SK-N-SH (cell line): ENCODE results near the gene GGA2. TPM values are rescaled to one million over a fixed set of nuclear protein-coding genes. Genes with fewer than 3 reads are reported as not detected.

Experiments used
- CTCF ChIA-PET: fragments of 300-600, 350-600 bp; formaldehyde crosslinking; extraction: SDS; loops from one replicate; lab custom pipeline; 2021; lab: Yijun Ruan, JAX
- POLR2A ChIA-PET: fragments of 350-600 bp; sonication (Branson Sonifier 250); formaldehyde crosslinking; extraction: SDS; loops from one replicate; lab custom pipeline; 2020; ENCODE audit warnings: antibody characterized with exemption, inconsistent platforms; lab: Yijun Ruan, JAX
- DNase-seq: peaks from one replicate; pipeline ENCODE4 v3.0.0; 2012
- H2AFZ ChIP-seq: fragments of 200-600 bp; sonication (generic); 2 replicates; pipeline ENCODE4 v1.8.1; 2016; ENCODE audit warnings: antibody characterized with exemption, mild to moderate bottlenecking, low read depth
- H3F3A ChIP-seq: fragments of 200-600 bp; sonication (generic); replicated peaks from 2 replicates; pipeline ENCODE3; 2016; ENCODE audit warnings: antibody characterized with exemption, mild to moderate bottlenecking; ENCODE audit not compliant: insufficient read depth
- H3K27ac ChIP-seq, 2 experiments: fragments of 200-500 bp in 1 of 2; fragments of 200-600 bp in 1 of 2; sonication (Bioruptor generic) in 1 of 2; sonication (generic), shearing (Covaris generic) in 1 of 2; 2 replicates each; pipeline versions ENCODE4 v1.5.1 to v1.6.1; 2014 to 2016; ENCODE audit warnings: low read depth in 2 of 2, inconsistent platforms in 1 of 2, low read length in 1 of 2, mild to moderate bottlenecking in 1 of 2, mixed read lengths in 1 of 2
- H3K27me3 ChIP-seq: fragments of 200-600 bp; sonication (generic), shearing (Covaris generic); 2 replicates; pipeline ENCODE4 v1.6.1; 2016; ENCODE audit warnings: mixed run types; ENCODE audit not compliant: insufficient read depth
- H3K36me3 ChIP-seq, 2 experiments: fragments of 200-500 bp in 1 of 2; fragments of 200-600 bp in 1 of 2; sonication (Bioruptor generic) in 1 of 2; sonication (generic) in 1 of 2; replicated peaks in 1 of 2; 2 replicates each; pipeline versions ENCODE3 to v1.5.1; 2014 to 2016; ENCODE audit warnings: low read length in 1 of 2, mild to moderate bottlenecking in 1 of 2; ENCODE audit not compliant: insufficient read depth in 2 of 2, control insufficient read depth in 1 of 2
- H3K4me1 ChIP-seq, 2 experiments: fragments of 200-500 bp in 1 of 2; fragments of 200-600 bp in 1 of 2; sonication (Bioruptor generic) in 1 of 2; sonication (generic), shearing (Covaris generic) in 1 of 2; 2 replicates each; pipeline versions ENCODE4 v1.5.1 to v1.6.1; 2014 to 2016; ENCODE audit warnings: low read depth in 1 of 2, low read length in 1 of 2, mixed run types in 1 of 2; ENCODE audit not compliant: insufficient read depth in 2 of 2, control insufficient read depth in 1 of 2
- H3K4me2 ChIP-seq: fragments of 200-600 bp; sonication (generic), shearing (Covaris generic); 2 replicates; pipeline ENCODE4 v1.6.1; 2017; ENCODE audit warnings: mixed run types
- H3K4me3 ChIP-seq, 2 experiments: fragments of 200-500 bp in 1 of 2; fragments of 200-600 bp in 1 of 2; sonication (Bioruptor generic) in 1 of 2; sonication (generic), shearing (Covaris generic) in 1 of 2; 2 replicates each; pipeline versions ENCODE4 v1.5.1 to v1.8.1; 2014 to 2016; ENCODE audit warnings: low read depth in 2 of 2, inconsistent platforms in 1 of 2, low read length in 1 of 2, mild to moderate bottlenecking in 1 of 2, mixed read lengths in 1 of 2, moderate library complexity in 1 of 2
- H3K79me2 ChIP-seq: fragments of 200-600 bp; sonication (generic); 2 replicates; pipeline ENCODE4 v1.8.1; 2017; ENCODE audit warnings: mild to moderate bottlenecking; ENCODE audit not compliant: insufficient read depth
- H3K9ac ChIP-seq: fragments of 200-600 bp; sonication (generic); 2 replicates; pipeline ENCODE4 v1.6.1; 2017; ENCODE audit warnings: mixed run types
- H3K9me2 ChIP-seq: fragments of 200-600 bp; sonication (generic); 2 replicates; pipeline ENCODE4 v1.6.1; 2017; ENCODE audit warnings: mixed run types
- H3K9me3 ChIP-seq: fragments of 200-600 bp; sonication (generic); 2 replicates; pipeline ENCODE4 v1.6.1; 2017; ENCODE audit warnings: mixed run types, mild to moderate bottlenecking, moderate library complexity
- H4K20me1 ChIP-seq: fragments of 200-600 bp; sonication (generic); 2 replicates; pipeline ENCODE4 v1.6.1; 2017; ENCODE audit warnings: mild to moderate bottlenecking, mixed run types; ENCODE audit not compliant: insufficient read depth
- EP300 ChIP-seq, 2 experiments: IDR thresholded peaks; 2 replicates each; pipeline versions ENCODE4 v1.4.0 to v1.6.1; 2012; ENCODE audit warnings: borderline replicate concordance in 1 of 2, low read depth in 1 of 2, low read length in 1 of 2
- MEF2A ChIP-seq: IDR thresholded peaks from 2 replicates; pipeline ENCODE4 v1.4.0; 2012; ENCODE audit warnings: low read depth, borderline replicate concordance
- NFIC ChIP-seq: IDR thresholded peaks from 2 replicates; pipeline ENCODE4 v1.4.0; 2012; ENCODE audit warnings: borderline replicate concordance
- NRF1 ChIP-seq: IDR thresholded peaks from 2 replicates; pipeline ENCODE4 v1.6.1; 2012; ENCODE audit warnings: low read depth, mild to moderate bottlenecking, low read length
- PBX3 ChIP-seq: IDR thresholded peaks from 2 replicates; pipeline ENCODE4; 2012
- POLR2AphosphoS5 ChIP-seq: IDR thresholded peaks from 2 replicates; pipeline ENCODE4 v1.6.1; 2012; ENCODE audit warnings: low read depth, low read length
- RCOR1 ChIP-seq: fragments of 150-350 bp; IDR thresholded peaks from 2 replicates; pipeline ENCODE4 v1.6.1; 2017; ENCODE audit warnings: antibody characterized with exemption, low read length
- RFX5 ChIP-seq: IDR thresholded peaks from 2 replicates; pipeline ENCODE4 v1.6.1; 2012; ENCODE audit warnings: mild to moderate bottlenecking, improper control_type of control experiment, low read length
- SMC3 ChIP-seq: IDR thresholded peaks from 2 replicates; pipeline ENCODE4 v1.6.1; 2012; ENCODE audit warnings: low read depth, low read length, improper control_type of control experiment
- TCF12 ChIP-seq: IDR thresholded peaks from 2 replicates; pipeline ENCODE4 v1.4.0; 2012
- USF1 ChIP-seq: IDR thresholded peaks from 2 replicates; pipeline ENCODE4 v1.4.0; 2012; ENCODE audit warnings: low read depth, borderline replicate concordance
- ZBTB33 ChIP-seq: IDR thresholded peaks from 2 replicates; pipeline ENCODE4 v1.4.0; 2012; ENCODE audit warnings: low read depth, borderline replicate concordance
- WGBS: methylation state at CpG from one replicate; pipeline ENCODE4 v1.1.6; 2017; ENCODE audit warnings: low lambda C conversion rate; 5-methylcytosine and 5-hydroxymethylcytosine counted together
- polyA plus RNA-seq, 3 experiments: library from polyadenylated mRNA; depleted of rRNA; stranded (reverse); fragments of >200 nt; gene quantifications; 2 replicates each; pipeline ENCODE4 v1.2.3, GENCODE V29; 2012
- TF ChIP-seq, protein P1 (sequence below): fragments of 150-350 bp; IDR thresholded peaks from 2 replicates; pipeline ENCODE4 v1.6.1; 2017; ENCODE audit warnings: antibody characterized with exemption, low read length, low read depth, borderline replicate concordance
- TF ChIP-seq, protein P2 (sequence below): IDR thresholded peaks from 2 replicates; pipeline ENCODE4 v1.4.0; 2012; ENCODE audit warnings: low read depth
- TF ChIP-seq, protein P3 (sequence below): fragments of 150-350 bp; IDR thresholded peaks from 2 replicates; pipeline ENCODE4 v1.6.1; 2016; ENCODE audit warnings: mild to moderate bottlenecking, low read depth, low read length

Gene GGA2
- polyA plus RNA-seq, 1 of the 3 experiments (the other 2 are of a cell fraction), result 23.4 TPM

- no peak for TF ChIP-seq PBX3
- TF ChIP-seq, protein P1, sequence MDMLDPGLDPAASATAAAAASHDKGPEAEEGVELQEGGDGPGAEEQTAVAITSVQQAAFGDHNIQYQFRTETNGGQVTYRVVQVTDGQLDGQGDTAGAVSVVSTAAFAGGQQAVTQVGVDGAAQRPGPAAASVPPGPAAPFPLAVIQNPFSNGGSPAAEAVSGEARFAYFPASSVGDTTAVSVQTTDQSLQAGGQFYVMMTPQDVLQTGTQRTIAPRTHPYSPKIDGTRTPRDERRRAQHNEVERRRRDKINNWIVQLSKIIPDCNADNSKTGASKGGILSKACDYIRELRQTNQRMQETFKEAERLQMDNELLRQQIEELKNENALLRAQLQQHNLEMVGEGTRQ, result no peak
- TF ChIP-seq, protein P2, sequence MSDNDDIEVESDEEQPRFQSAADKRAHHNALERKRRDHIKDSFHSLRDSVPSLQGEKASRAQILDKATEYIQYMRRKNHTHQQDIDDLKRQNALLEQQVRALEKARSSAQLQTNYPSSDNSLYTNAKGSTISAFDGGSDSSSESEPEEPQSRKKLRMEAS, result no peak
- TF ChIP-seq RFX5, result no peak
- TF ChIP-seq TCF12, result no peak
Measured at GRCh38 chr16:23557779-23558702, 47.7 kb upstream of the GGA2 start (continued).

DNA sequence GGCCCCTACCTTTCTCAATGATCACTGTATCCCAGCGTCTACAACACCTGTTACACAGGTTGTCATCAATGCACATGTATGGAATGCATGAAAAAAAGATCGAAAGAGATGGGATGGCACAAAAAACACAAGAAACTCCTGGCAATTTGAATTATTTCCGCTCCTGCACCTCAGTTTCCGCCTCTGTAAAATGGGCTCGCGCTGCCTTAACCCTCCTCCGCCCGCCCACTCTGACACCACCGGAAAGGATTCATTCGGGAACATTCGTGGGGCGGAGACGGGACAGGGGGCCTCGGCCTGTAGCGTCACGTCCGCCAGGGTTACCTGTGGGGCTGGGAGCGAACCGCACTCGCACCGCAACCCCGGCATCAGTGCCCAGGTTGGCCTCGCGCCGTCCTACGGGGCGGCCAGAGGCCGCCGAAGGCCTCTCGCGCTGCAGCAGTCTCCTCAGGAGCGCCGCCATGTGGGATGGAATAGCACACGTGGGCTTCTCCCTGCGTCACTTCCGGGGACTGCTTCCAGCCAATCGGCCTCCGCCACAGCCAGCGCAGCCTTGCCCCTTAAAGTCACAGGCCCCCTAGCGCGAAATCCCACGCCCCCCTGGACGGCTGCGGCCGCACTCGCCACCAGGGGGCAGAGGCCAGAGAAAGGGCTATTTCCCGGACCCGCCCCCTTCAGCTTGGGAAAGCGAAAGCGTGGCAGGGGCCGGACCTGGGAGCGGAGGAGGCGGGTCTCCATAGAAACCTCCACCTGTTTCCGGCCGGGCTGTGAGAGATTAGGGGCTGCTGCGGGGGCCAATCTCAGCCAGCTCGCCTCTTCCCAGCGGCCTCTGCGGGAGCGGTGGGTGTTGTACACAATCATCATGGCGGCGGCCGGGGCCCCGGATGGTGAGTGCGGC lies 46.8 kb upstream of the GGA2 start, which contains the start of the genes EARS2 and UBFD1:
Gene EARS2 (minus strand): TSS at position 470 of the 898 bp plus-strand sequence. CDS start 7 bp downstream, at position 463.
Gene UBFD1 (plus strand): TSS at position 847 of the 898 bp plus-strand sequence. CDS start 16 bp downstream, at position 863.
- WGBS, result 7% methylated on average over 17 of the region's 65 CpGs
- Histone ChIP-seq H3K9ac (peak within 1 kb of the TSS; percentile 96), H3K9me2 (no peaks in the 10 kb centered on the region), H3K79me2 (peaks cover 70% of the 10 kb centered on the region), H3K27ac (peak within 1 kb of the TSS; percentile 87 to 93), H3F3A (peaks cover 7% of the 10 kb centered on the region), H3K9me3 (no peaks in the 10 kb centered on the region), H2AFZ (peak within 1 kb of the TSS; percentile 84), H3K4me1 (peaks cover 12 to 17% of the 10 kb centered on the region in 2 experiments), H3K36me3 (peaks cover 34 to 36% of the 10 kb centered on the region in 2 experiments), H3K4me3 (peak within 1 kb of the TSS; percentile 89 to 98), H4K20me1 (no peaks in the 10 kb centered on the region; the same call in 1 of the 2 replicates), H3K4me2 (peak within 1 kb of the TSS; percentile 90), H3K27me3 (no peaks in the 10 kb centered on the region)
- CTCF ChIA-PET, result interaction anchor here (0.6 to 3.9 kb wide), 12 partner anchors 12 to 121 kb away, joined by 3 to 21 read pairs (median 4); partner anchors contain the start of genes GGA2, NDUFAB1 and PLK1
- peak; percentile 96 for DNase-seq
- POLR2A ChIA-PET, result interaction anchor here (0.6 to 1.6 kb wide), 3 partner anchors 11 to 32 kb away, joined by 3 to 7 read pairs (median 5); no protein-coding TSS in a partner anchor
- TF ChIP-seq ZBTB33 (peak; percentile 41; the same call in 1 of the 2 replicates), NFIC (no peak; the same call in 1 of the 2 replicates), USF1 (peak; percentile 92), SMC3 (peak; percentile 34; the same call in 1 of the 2 replicates), NRF1 (no peak), MEF2A (no peak; the same call in 1 of the 2 replicates), RCOR1 (peak; percentile 81), EP300 (IDR thresholded peaks at IDR 0.05; ENCODE audit: borderline replicate concordance in 1 of 2, low read depth in 1 of 2, low read length in 1 of 2) (peak; percentile 6 to 28; a peak in 2 of 4 replicates), PBX3 (peak; percentile 98), POLR2AphosphoS5 (no peak)
- TF ChIP-seq, protein P3, sequence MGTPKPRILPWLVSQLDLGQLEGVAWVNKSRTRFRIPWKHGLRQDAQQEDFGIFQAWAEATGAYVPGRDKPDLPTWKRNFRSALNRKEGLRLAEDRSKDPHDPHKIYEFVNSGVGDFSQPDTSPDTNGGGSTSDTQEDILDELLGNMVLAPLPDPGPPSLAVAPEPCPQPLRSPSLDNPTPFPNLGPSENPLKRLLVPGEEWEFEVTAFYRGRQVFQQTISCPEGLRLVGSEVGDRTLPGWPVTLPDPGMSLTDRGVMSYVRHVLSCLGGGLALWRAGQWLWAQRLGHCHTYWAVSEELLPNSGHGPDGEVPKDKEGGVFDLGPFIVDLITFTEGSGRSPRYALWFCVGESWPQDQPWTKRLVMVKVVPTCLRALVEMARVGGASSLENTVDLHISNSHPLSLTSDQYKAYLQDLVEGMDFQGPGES, result no peak
- TF ChIP-seq, protein P1, result peak; percentile 67; the same call in 1 of the 2 replicates
